H1 (cell line): ENCODE data around the gene FARS2. TPM values are rescaled to one million over a fixed set of nuclear protein-coding genes. Genes with fewer than 3 reads are reported as not detected.

Experiments
- CBX5 ChIP-seq: fragments of 300-800, 300-1000 bp; sonication (generic); IDR thresholded peaks from 2 replicates; pipeline ENCODE4 v1.7.1; 2016; ENCODE audit warnings: antibody characterized with exemption, low read length, low read depth
- RBBP5 ChIP-seq: IDR thresholded peaks from 2 replicates; pipeline ENCODE4 v1.7.1; 2012; ENCODE audit warnings: low read depth, mild to moderate bottlenecking, inconsistent platforms, low read length, moderate library complexity, borderline replicate concordance
- polyA plus RNA-seq, 7 experiments: library from polyadenylated mRNA; depleted of rRNA in 3 of 7; stranded (reverse) in 5 of 7; unstranded in 2 of 7; fragments of >200 nt in 5 of 7; fragments of 200-250 nt in 2 of 7; gene quantifications; 1 replicate in 5 of 7; 2 replicates in 1 of 7; 4 replicates in 1 of 7; pipeline versions ENCODE4 v1.2.1 to v1.2.3, GENCODE V29; 2011 to 2013; ENCODE audit warnings: missing spikeins in 2 of 7, mixed read lengths in 2 of 7
- total RNA-seq: library from RNA; stranded (reverse); fragmentation: NEBNext Ultra II Directional; extraction: Animal tissue kit (Norgen Biotek cat#: 25700); gene quantifications from 2 replicates; pipeline ENCODE4 v1.2.1, GENCODE V29; 2021

The FARS2 gene
- total and polyA plus RNA-seq, 2 of the 8 experiments (the other 6 are each of a cell fraction or from before 2014, with no cell fraction given), result 11.7 to 14.4 TPM

- TF ChIP-seq CBX5 (no peak), RBBP5 (no peak)
These were observed 449.2 kb downstream of the FARS2 start (continued) for GRCh38 chr6:5710516-5710915.
